Right ventricle myocardium superior (tissue), 1 donor: ENCODE results near the gene MARCHF6. TPM values are rescaled to one million over a fixed set of nuclear protein-coding genes. Genes with fewer than 3 reads are reported as not detected.
A peak's percentile ranks its signal among the peaks of the same experiment; 100 is the strongest.

ENCODE experiments used
- ATAC-seq: fragments of 200-7000 bp; cut with Tn5 transposase; one replicate; pipeline ENCODE4 v1.9.1; 2020; ENCODE audit warnings: mild to moderate bottlenecking; ENCODE audit not compliant: poor library complexity
- DNase-seq: peaks from one replicate; pipeline ENCODE4 v3.0.0-alpha.2; 2020
- intact Hi-C: fragments of 100-400 bp; cut with DNase I; formaldehyde crosslinking; loops from one replicate; pipeline ENCODE4 v1.11.2; 2022
- total RNA-seq: library from RNA; stranded (reverse); fragmentation: NEBNext Ultra II Directional; extraction: Animal tissue kit (Norgen Biotek cat#: 25700); gene quantifications from one replicate; pipeline ENCODE4 v1.2.1, GENCODE V29; 2021
- donor health status: DM: no; HTN: yes; CAD: no; lungs with severe emphysema.

The MARCHF6 gene
- total RNA-seq, 1 donor from 2014 or later = 170 TPM

GRCh38 chr5:10400411-10400810 is 46.9 kb downstream of the MARCHF6 start:
- ATAC-seq (peak; percentile 87), DNase-seq (no peak)
- intact Hi-C loops = loop anchor here (10.0 kb wide), 1 partner anchor 76 kb away; no protein-coding TSS in a partner anchor

- DNase-seq (no peak), ATAC-seq (peak; percentile 47)
- intact Hi-C loops = loop anchor here (10.0 kb wide), 1 partner anchor 76 kb away; no protein-coding TSS in a partner anchor
Observed at GRCh38 chr5:10400831-10401230, 47.3 kb downstream of the MARCHF6 start.

GRCh38 chr5:10401498-10401897 is 48.0 kb downstream of the MARCHF6 start:
- intact Hi-C loops = loop anchor here (10.0 kb wide), 1 partner anchor 77 kb away; no protein-coding TSS in a partner anchor
- no peak for ATAC-seq
- no peak for DNase-seq

Other genes with a start within 250 kb of the MARCHF6 start
- 18.1 TPM for gene ATPSCKMT, start 103.8 kb upstream of the MARCHF6 start, total RNA-seq
- 92.8 TPM for gene CCT5, start 103.4 kb upstream of the MARCHF6 start, total RNA-seq
- 50.0 TPM for gene CMBL, start 45.8 kb upstream of the MARCHF6 start, total RNA-seq
- gene ROPN1L, start 88.2 kb downstream of the MARCHF6 start, total RNA-seq = not detected
- 2.9 TPM for gene ANKRD33B, start 210.4 kb downstream of the MARCHF6 start, total RNA-seq